Smooth muscle cell (in vitro differentiated cells): ENCODE results near the gene CEP162. TPM values are rescaled to one million over a fixed set of nuclear protein-coding genes. Genes with fewer than 3 reads are reported as not detected.

Source experiments
- DNase-seq: peaks from one replicate; lab custom pipeline; 2025; ENCODE audit not compliant: unreplicated experiment; lab: John Stamatoyannopoulos, UW
- H2AFZ ChIP-seq: fragments of 200-600 bp; sonication (generic); 2 replicates; pipeline ENCODE4 v1.6.0; 2016; ENCODE audit warnings: antibody characterized with exemption, low read depth, mild to moderate bottlenecking
- H3F3A ChIP-seq: fragments of 200-600 bp; sonication (generic); 2 replicates; pipeline ENCODE4 v1.6.0; 2017; ENCODE audit warnings: antibody characterized with exemption, low read depth
- H3K27ac ChIP-seq: fragments of 200-600 bp; sonication (generic); 2 replicates; pipeline ENCODE4 v1.5.1; 2016; ENCODE audit warnings: low read depth, mild to moderate bottlenecking
- H3K27me3 ChIP-seq: fragments of 200-600 bp; sonication (generic); 2 replicates; pipeline ENCODE4 v1.6.1; 2016; ENCODE audit warnings: low read depth, mild to moderate bottlenecking
- H3K36me3 ChIP-seq: fragments of 200-600 bp; sonication (generic); 2 replicates; pipeline ENCODE4 v1.5.1; 2016; ENCODE audit warnings: low read depth
- H3K4me1 ChIP-seq: fragments of 200-600 bp; sonication (generic); 2 replicates; pipeline ENCODE4 v1.5.1; 2016; ENCODE audit warnings: low read depth
- H3K4me2 ChIP-seq: fragments of 200-600 bp; sonication (generic); 2 replicates; pipeline ENCODE4 v1.6.0; 2016; ENCODE audit warnings: mild to moderate bottlenecking
- H3K4me3 ChIP-seq: fragments of 200-600 bp; sonication (generic); 2 replicates; pipeline ENCODE4 v1.5.1; 2016; ENCODE audit warnings: mild to moderate bottlenecking
- H3K79me2 ChIP-seq: fragments of 200-600 bp; sonication (generic); 2 replicates; pipeline ENCODE4 v1.6.0; 2016; ENCODE audit warnings: low read depth, mild to moderate bottlenecking
- H3K9ac ChIP-seq: fragments of 200-600 bp; sonication (generic); 2 replicates; pipeline ENCODE4 v1.6.0; 2016; ENCODE audit warnings: low read depth
- H3K9me3 ChIP-seq: fragments of 200-600 bp; sonication (generic); replicated peaks from 2 replicates; pipeline ENCODE4 v1.5.1; 2016; ENCODE audit warnings: low read depth
- H4K20me1 ChIP-seq: fragments of 200-600 bp; sonication (generic); 2 replicates; pipeline ENCODE4 v1.6.0; 2016; ENCODE audit warnings: low read depth
- CTCF ChIP-seq: fragments of 200-600 bp; sonication (generic); IDR thresholded peaks from 2 replicates; pipeline ENCODE4 v1.5.1; 2017; ENCODE audit warnings: borderline replicate concordance, mild to moderate bottlenecking, antibody characterized with exemption; ENCODE audit not compliant: insufficient read depth, poor library complexity, severe bottlenecking
- WGBS: methylation state at CpG from one replicate; pipeline ENCODE4 v1.1.7; 2016; ENCODE audit warnings: low lambda C conversion rate; 5-methylcytosine and 5-hydroxymethylcytosine counted together
- polyA plus RNA-seq: library from polyadenylated mRNA; unstranded; fragments of >200 nt; fragmentation: Nextera tagmentation; extraction: Ambion mirVana; gene quantifications from 2 replicates; pipeline ENCODE4 v1.2.1, GENCODE V29; 2016
- total RNA-seq: library from RNA; depleted of rRNA; stranded (reverse); fragments of >200 nt; gene quantifications from 2 replicates; pipeline ENCODE4 v1.2.3, GENCODE V29; 2014

The CEP162 gene
- total RNA-seq, result 8.0 and 11.1 TPM in 2 replicates
- polyA plus RNA-seq, result 4.1 and 5.7 TPM in 2 replicates

GRCh38 chr6:84227434-84228197 is at the start of gene CEP162:
CEP162 (minus strand) TSS chr6:84227643; CDS start chr6:84226393, 1,250 bp downstream.
- peak; percentile 64 for TF ChIP-seq CTCF
- H3K9ac ChIP-seq, result peak within 1 kb of the TSS; percentile 71
- peaks cover 34% of the 10 kb centered on the region for H3K27me3 ChIP-seq
- H3K9me3 ChIP-seq, result no peaks in the 10 kb centered on the region
- H2AFZ ChIP-seq, result peak within 1 kb of the TSS; percentile 98
- peak within 1 kb of the TSS; percentile 52 for H3K27ac ChIP-seq
- WGBS, result 1% methylated on average over 40 of the region's 40 CpGs
- H3K4me1 ChIP-seq, result peaks cover 5% of the 10 kb centered on the region
- DNase-seq, result peak; percentile 64
- no peaks in the 10 kb centered on the region for H3F3A ChIP-seq
- H3K4me2 ChIP-seq, result peak within 1 kb of the TSS; percentile 93
- no peaks in the 10 kb centered on the region for H3K36me3 ChIP-seq
- H3K79me2 ChIP-seq, result peaks cover 8% of the 10 kb centered on the region
- peak within 1 kb of the TSS; percentile 84 for H3K4me3 ChIP-seq
- no peaks in the 10 kb centered on the region for H4K20me1 ChIP-seq

- DNase-seq, result no peak
- no peaks in the 10 kb centered on the region for H4K20me1 ChIP-seq
- no peak overlapping the region for H3K27ac ChIP-seq
- no peak for TF ChIP-seq CTCF
- H3K4me3 ChIP-seq, result no peak overlapping the region
- no peak overlapping the region for H3K4me2 ChIP-seq
- no peaks in the 10 kb centered on the region for H3K4me1 ChIP-seq
- no peak overlapping the region for H3K9ac ChIP-seq
- no peaks in the 10 kb centered on the region for H3K79me2 ChIP-seq
- no peaks in the 10 kb centered on the region for H3K27me3 ChIP-seq
- H3K9me3 ChIP-seq, result no peaks in the 10 kb centered on the region
- 42% methylated on average over 2 of the region's 2 CpGs for WGBS
- no peaks in the 10 kb centered on the region for H3K36me3 ChIP-seq
- H3F3A ChIP-seq, result no peaks in the 10 kb centered on the region
- no peak overlapping the region for H2AFZ ChIP-seq
Observed at GRCh38 chr6:84274856-84275255, 47.4 kb upstream of the CEP162 start.

- Histone ChIP-seq H3F3A (no peaks in the 10 kb centered on the region), H2AFZ (no peak overlapping the region), H3K4me1 (no peaks in the 10 kb centered on the region), H3K9me3 (no peaks in the 10 kb centered on the region), H3K27me3 (no peaks in the 10 kb centered on the region), H3K79me2 (no peaks in the 10 kb centered on the region), H3K4me3 (no peak overlapping the region), H4K20me1 (no peaks in the 10 kb centered on the region), H3K36me3 (no peaks in the 10 kb centered on the region), H3K4me2 (no peak overlapping the region), H3K9ac (no peak overlapping the region), H3K27ac (no peak overlapping the region)
- no peak for TF ChIP-seq CTCF
- WGBS, result 81% methylated on average over 3 of the region's 3 CpGs
- DNase-seq, result no peak
Observed at GRCh38 chr6:84273048-84273809, 45.8 kb upstream of the CEP162 start.
